ENCODE measurements around the gene TMEM141.

TMEM141 gene

DNA sequence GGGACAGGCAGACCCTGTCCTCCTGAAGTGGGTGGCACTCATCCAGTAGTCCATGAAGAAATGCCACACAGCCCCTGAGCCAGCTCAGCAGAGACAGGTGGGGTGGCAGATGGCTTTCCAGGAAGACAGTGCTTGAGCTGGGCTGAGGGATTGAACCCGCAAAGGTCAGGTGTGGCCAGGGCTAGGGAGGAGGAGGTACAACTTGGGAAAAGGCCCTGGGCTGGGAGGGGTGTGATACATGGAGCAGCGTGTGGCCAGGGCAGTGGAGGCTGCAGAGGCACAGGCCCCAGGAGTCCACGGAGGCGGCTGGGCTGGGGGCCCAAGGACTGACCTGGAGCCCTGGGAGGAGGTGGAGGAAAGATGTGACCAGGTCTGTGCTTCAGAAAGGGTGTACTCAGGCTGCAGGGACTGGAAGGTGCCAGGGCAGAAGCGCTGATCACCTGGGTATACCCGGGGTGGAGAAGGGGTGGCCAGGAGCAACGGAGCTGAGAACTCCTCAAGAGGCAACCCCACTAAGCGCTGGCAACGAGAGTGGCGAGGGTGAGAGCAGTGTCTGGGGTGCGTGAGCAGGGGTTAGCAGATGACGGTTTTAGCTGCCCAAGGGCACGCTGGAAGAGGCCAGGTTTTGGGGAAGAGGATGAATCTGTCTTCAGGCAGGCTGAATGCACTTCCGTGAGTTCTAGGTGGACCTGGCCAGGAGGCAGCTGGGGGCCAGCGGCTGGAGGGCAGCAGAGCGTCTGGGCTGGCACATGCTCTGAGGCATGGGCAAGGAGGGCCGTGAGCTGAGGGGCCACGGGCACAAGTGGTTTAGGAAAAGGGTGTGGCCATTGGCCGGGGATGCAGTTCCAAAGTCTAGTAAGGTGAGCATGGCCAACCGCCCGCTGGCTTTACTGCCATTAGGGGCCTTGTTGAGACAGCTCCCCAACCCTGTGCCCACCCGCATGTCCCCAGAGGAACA is 12.7 kb downstream of the TMEM141 start:
- TF ChIP-seq, protein P1, sequence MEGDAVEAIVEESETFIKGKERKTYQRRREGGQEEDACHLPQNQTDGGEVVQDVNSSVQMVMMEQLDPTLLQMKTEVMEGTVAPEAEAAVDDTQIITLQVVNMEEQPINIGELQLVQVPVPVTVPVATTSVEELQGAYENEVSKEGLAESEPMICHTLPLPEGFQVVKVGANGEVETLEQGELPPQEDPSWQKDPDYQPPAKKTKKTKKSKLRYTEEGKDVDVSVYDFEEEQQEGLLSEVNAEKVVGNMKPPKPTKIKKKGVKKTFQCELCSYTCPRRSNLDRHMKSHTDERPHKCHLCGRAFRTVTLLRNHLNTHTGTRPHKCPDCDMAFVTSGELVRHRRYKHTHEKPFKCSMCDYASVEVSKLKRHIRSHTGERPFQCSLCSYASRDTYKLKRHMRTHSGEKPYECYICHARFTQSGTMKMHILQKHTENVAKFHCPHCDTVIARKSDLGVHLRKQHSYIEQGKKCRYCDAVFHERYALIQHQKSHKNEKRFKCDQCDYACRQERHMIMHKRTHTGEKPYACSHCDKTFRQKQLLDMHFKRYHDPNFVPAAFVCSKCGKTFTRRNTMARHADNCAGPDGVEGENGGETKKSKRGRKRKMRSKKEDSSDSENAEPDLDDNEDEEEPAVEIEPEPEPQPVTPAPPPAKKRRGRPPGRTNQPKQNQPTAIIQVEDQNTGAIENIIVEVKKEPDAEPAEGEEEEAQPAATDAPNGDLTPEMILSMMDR (IDR thresholded peaks at IDR 0.05; ENCODE audit: low read depth, low read length): no peak
- no peak overlapping the region for H3K4me3 ChIP-seq (replicated peaks in 1 of 2; ENCODE audit: low read depth in 2 of 2, low read length in 2 of 2)
- DNase-seq (ENCODE audit: low read depth in 2 of 2): no peak

DNA sequence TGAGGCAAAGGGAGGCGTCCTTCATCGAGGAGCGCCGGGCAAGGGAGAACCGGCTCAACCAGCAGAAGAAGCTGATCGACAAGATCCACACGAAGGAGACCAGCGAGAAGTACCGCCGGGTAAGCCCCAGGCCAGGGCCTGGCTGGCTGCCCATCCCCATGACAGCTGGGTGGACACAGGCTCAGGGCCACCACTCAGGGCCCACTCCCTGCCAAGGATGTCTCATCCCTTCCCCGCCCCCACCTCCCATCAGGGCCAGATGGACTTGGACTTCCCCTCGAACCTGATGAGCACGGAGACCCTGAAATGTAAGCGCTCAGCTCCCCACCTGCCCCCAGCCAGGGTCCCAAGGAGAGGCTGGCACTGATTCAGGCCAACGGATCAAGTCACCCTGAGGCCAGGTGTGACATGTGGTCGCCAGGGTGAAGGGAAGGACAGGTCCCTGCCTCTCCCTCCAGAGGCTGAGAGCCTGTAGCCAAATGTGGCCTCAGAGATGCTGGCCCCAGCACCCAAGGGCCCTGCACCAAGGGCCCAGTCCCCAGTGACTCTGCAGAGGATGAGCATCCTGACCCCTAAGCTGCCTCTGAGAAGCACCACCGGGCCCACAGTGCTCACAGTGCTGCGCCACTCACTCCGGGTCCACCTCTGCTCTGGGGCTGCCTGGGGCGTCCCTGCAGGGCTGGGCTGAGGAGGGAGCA is 13.5 kb downstream of the TMEM141 start:
- no peak overlapping the region for H3K4me3 ChIP-seq (replicated peaks in 1 of 2; ENCODE audit: low read depth in 2 of 2, low read length in 2 of 2)
- TF ChIP-seq, protein P1 (IDR thresholded peaks at IDR 0.05; ENCODE audit: low read depth, low read length): no peak
- DNase-seq (ENCODE audit: low read depth in 2 of 2): no peak

DNA sequence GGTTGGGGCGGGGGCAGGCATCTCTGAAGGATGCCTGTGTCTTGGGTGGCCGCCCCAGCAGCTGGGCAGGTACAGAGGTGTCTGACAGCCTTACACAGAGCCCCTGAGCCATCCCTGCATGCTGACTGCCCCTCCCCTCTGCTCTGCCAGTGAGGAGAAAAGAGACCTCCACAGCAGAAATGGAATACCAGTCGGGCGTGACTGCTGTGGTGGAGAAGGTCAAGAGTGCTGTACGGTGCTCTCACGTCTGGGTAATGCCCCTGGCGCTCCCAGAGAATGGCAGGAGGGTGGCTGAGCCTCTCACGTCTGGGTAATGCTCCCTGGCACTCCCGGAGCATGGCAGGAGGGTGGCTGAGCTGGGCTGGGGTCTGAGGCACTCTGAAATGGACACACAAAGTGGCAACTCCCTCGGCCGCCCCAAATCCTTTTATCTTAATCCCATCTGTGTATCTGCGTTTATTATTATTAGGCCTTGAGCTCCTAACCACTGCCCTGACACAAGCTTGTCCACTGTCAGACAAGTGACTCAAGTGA is 14.1 kb downstream of the TMEM141 start:
- H3K4me3 ChIP-seq (replicated peaks in 1 of 2; ENCODE audit: low read depth in 2 of 2, low read length in 2 of 2): no peak overlapping the region
- TF ChIP-seq, protein P1 (IDR thresholded peaks at IDR 0.05; ENCODE audit: low read depth, low read length): no peak
- DNase-seq (ENCODE audit: low read depth in 2 of 2): no peak

DNA sequence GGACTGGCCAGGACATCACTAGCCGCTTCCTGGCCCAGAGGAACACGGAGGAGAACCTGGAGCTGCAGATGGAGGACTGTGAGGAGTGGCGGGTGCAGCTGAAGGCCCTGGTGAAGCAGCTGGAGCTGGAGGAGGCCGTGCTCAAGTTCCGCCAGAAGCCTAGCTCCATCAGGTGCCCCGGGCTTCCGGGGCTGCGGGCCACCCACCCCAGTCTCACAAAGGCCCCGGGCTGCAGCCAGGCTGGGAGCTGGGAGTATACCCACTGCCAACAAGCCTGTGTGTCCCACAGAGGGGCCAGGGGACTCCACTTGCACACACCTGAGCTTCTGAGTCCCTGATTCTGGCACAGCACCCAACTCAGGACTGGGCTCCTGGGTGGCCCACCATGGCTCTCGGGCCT is 14.9 kb downstream of the TMEM141 start:
- no peak for DNase-seq (ENCODE audit: low read depth in 2 of 2)
- H3K4me3 ChIP-seq (replicated peaks in 1 of 2; ENCODE audit: low read depth in 2 of 2, low read length in 2 of 2): no peak overlapping the region
- TF ChIP-seq, protein P1 (IDR thresholded peaks at IDR 0.05; ENCODE audit: low read depth, low read length): no peak

DNA sequence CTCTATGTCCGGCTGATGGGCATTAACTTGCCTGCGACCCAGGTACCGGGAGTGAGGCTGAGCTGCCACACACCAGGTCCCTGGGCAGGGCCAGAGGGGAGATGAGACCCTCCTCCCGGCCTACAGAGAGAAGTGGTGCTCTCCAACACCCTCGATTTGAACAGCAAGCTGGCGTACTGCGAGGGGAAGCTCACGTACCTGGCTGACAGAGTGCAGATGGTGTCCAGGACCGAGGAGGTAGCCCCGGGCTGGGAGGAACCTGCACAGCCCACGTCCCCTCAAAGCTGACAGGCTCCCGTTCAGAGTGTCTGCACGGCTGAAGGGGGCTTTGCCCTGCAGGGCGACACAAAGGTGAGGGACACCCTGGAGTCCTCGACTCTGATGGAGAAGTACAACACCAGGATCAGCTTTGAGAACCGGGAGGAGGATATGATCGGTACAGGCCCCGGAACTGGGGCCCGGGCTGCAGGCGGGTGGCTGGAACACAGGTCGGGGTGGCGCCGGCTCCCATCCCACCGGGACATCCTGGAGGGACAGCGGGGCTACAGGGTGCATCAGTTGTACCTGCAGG is 15.6 kb downstream of the TMEM141 start:
- H3K4me3 ChIP-seq (replicated peaks in 1 of 2; ENCODE audit: low read depth in 2 of 2, low read length in 2 of 2): peak overlapping the region; percentile 72 to 91
- TF ChIP-seq, protein P1 (IDR thresholded peaks at IDR 0.05; ENCODE audit: low read depth, low read length): no peak
- DNase-seq (ENCODE audit: low read depth in 2 of 2): no peak

DNA sequence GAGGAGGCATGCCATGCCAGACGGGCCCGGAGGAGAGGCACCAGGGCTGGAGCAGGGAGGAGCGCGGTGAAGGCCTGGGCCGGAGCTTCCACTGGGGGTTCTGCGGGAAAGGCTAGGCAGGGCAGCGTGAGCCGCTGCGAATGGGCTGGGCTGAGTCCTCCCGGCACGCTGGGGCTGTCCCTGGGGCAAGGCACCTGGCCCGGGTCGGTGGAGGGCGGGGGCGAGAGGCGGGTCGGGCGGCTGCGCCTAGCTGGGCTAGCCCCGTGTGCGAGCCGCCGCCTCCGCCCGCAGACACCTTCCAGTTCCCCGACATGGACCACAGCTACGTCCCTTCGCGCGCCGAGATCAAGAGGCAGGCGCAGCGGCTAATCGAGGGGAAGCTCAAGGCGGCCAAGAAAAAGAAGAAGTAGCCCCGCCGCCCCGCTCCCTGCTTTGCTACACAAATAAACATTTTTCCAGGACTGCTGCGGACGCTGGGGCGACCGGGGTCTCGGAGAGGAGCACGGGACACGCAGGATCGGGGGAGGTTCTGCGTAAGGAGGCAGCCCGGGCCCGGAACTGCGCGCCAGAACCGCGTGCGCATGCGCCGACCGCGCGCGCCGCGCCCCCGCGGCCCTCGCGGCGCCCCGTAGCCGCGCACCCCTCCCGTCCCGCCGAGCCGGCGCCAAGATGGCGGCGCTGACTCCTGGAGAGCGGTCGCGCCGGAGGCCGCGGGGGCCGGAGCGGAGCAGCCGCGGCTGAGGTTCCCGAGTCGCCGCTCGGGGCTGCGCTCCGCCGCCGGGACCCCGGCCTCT is 16.3 kb downstream of the TMEM141 start, which contains the start of gene RABL6:
Gene RABL6, plus strand, starts transcription at position 668 of the 794 bp plus-strand sequence. CDS start 249 bp downstream, outside the sequence.
- peak; percentile 70 to 75 for DNase-seq (ENCODE audit: low read depth in 2 of 2)
- TF ChIP-seq, protein P1 (IDR thresholded peaks at IDR 0.05; ENCODE audit: low read depth, low read length): no peak
- peak within 1 kb of the TSS; percentile 85 to 91 for H3K4me3 ChIP-seq (replicated peaks in 1 of 2; ENCODE audit: low read depth in 2 of 2, low read length in 2 of 2)

Measured in cardiac fibroblast (primary cell).